HCT116 (cell line): ENCODE results near the gene NEMP1. TPM values are rescaled to one million over a fixed set of nuclear protein-coding genes. Genes with fewer than 3 reads are reported as not detected.

Experiments used
- ATAC-seq: fragments of 200-7000 bp; cut with Tn5 transposase; 2 replicates; pipeline ENCODE4 v1.9.1; 2020; ENCODE audit warnings: mild to moderate bottlenecking, moderate library complexity
- BruUV-seq: library from RNA; stranded (reverse); fragments of 400-500 nt; replicated peaks from 2 replicates; lab custom pipeline; 2021; lab: Mats Ljungman, UMichigan
- CTCF ChIA-PET: fragments of 300-600 bp; sonication (Branson Sonifier 250); formaldehyde crosslinking; loops from one replicate; lab custom pipeline; 2021; ENCODE audit warnings: antibody characterized with exemption; lab: Charles Lee
- POLR2A ChIA-PET: fragments of 300-600, 350-600 bp; sonication (Branson Sonifier 250); formaldehyde crosslinking; loops from one replicate; lab custom pipeline; 2021; ENCODE audit warnings: antibody characterized with exemption; lab: Charles Lee
- RAD21 ChIA-PET, 2 experiments: fragments of 300-600 bp; sonication (Branson Sonifier 250); formaldehyde crosslinking; loops; one replicate each; lab custom pipeline; 2023; ENCODE audit warnings: low total read pairs in 2 of 2; ENCODE audit not compliant: uncharacterized antibody in 2 of 2, unreplicated experiment in 2 of 2, low non-redundant PET in 1 of 2; lab: Charles Lee
- DNase-seq: peaks from one replicate; pipeline ENCODE4 v3.0.0-alpha.2; 2010; ENCODE audit warnings: low read depth, low spot score
- H2AFZ ChIP-seq: fragments of 200-600 bp; shearing (Covaris generic), sonication (generic); 2 replicates; pipeline ENCODE4 v1.6.1; 2017; ENCODE audit warnings: low read depth, mixed run types, mixed read lengths, antibody characterized with exemption, low read length; ENCODE audit not compliant: poor library complexity, severe bottlenecking
- H3K27ac ChIP-seq: 2 replicates; pipeline ENCODE4 v1.5.1; 2012; ENCODE audit warnings: low read depth, low read length
- H3K27me3 ChIP-seq: fragments of 200-600 bp; sonication (generic); 2 replicates; pipeline ENCODE4 v1.6.1; 2016; ENCODE audit warnings: mixed run types, low read length, mixed read lengths; ENCODE audit not compliant: insufficient read depth
- H3K36me3 ChIP-seq, 2 experiments: fragments of 200-500 bp in 1 of 2; fragments of 200-600 bp in 1 of 2; sonication (Bioruptor generic) in 1 of 2; sonication (generic) in 1 of 2; 2 replicates each; pipeline versions ENCODE4 v1.5.1 to v1.6.1; 2014 to 2016; ENCODE audit warnings: low read length in 2 of 2, inconsistent platforms in 1 of 2, mixed read lengths in 1 of 2, mixed run types in 1 of 2; ENCODE audit not compliant: insufficient read depth in 2 of 2, control insufficient read depth in 1 of 2
- H3K4me1 ChIP-seq, 2 experiments: fragments of 200-600 bp in 1 of 2; sonication (generic) in 1 of 2; 2 replicates each; pipeline versions ENCODE4 v1.5.1 to v1.6.1; 2012 to 2017; ENCODE audit warnings: low read length in 2 of 2, inconsistent platforms in 1 of 2, mild to moderate bottlenecking in 1 of 2, mixed read lengths in 1 of 2, mixed run types in 1 of 2, moderate library complexity in 1 of 2; ENCODE audit not compliant: insufficient read depth in 2 of 2, control insufficient read depth in 1 of 2
- H3K4me2 ChIP-seq: fragments of 200-600 bp; sonication (generic); 2 replicates; pipeline ENCODE4 v1.6.1; 2017; ENCODE audit warnings: mixed run types, low read length, mixed read lengths
- H3K4me3 ChIP-seq, 2 experiments: fragments of 200-600 bp in 1 of 2; sonication (generic) in 1 of 2; replicated peaks in 1 of 2; 2 replicates each; pipeline ENCODE4 v1.5.1; 2011 to 2016; ENCODE audit warnings: low read length in 2 of 2, control low read depth in 1 of 2, low read depth in 1 of 2, mild to moderate bottlenecking in 1 of 2, mixed read lengths in 1 of 2, mixed run types in 1 of 2
- H3K79me2 ChIP-seq: fragments of 200-600 bp; sonication (generic); 2 replicates; pipeline ENCODE4 v1.6.1; 2017; ENCODE audit warnings: mild to moderate bottlenecking, mixed run types, low read length, moderate library complexity, mixed read lengths; ENCODE audit not compliant: insufficient read depth
- H3K9ac ChIP-seq: fragments of 200-600 bp; sonication (generic); 2 replicates; pipeline ENCODE4 v1.6.1; 2016; ENCODE audit warnings: low read length, mixed read lengths
- H3K9me2 ChIP-seq: fragments of 200-600 bp; sonication (generic), shearing (Covaris generic); 2 replicates; pipeline ENCODE4 v1.6.1; 2017; ENCODE audit warnings: mixed run types, mild to moderate bottlenecking, moderate library complexity; ENCODE audit not compliant: insufficient read depth
- H3K9me3 ChIP-seq, 2 experiments: fragments of 200-500 bp in 1 of 2; fragments of 200-600 bp in 1 of 2; sonication (Bioruptor generic) in 1 of 2; sonication (generic) in 1 of 2; 2 replicates each; pipeline ENCODE4 v1.6.1; 2014 to 2017; ENCODE audit warnings: low read length in 2 of 2, mixed read lengths in 2 of 2, inconsistent platforms in 1 of 2, low read depth in 1 of 2, mild to moderate bottlenecking in 1 of 2, mixed run types in 1 of 2, moderate library complexity in 1 of 2; ENCODE audit not compliant: control insufficient read depth in 1 of 2, insufficient read depth in 1 of 2
- H4K20me1 ChIP-seq: fragments of 200-600 bp; sonication (generic), shearing (Covaris generic); 2 replicates; pipeline ENCODE4 v1.6.1; 2017; ENCODE audit warnings: mixed run types, mild to moderate bottlenecking, moderate library complexity; ENCODE audit not compliant: insufficient read depth
- CBX3 ChIP-seq: IDR thresholded peaks from 2 replicates; pipeline ENCODE4 v1.6.1; 2012; ENCODE audit warnings: low read depth
- EGR1 ChIP-seq: IDR thresholded peaks from 2 replicates; pipeline ENCODE4 v1.6.1; 2012; ENCODE audit warnings: low read depth
- JUND ChIP-seq: IDR thresholded peaks from 2 replicates; pipeline ENCODE4 v1.6.1; 2012
- POLR2A ChIP-seq: IDR thresholded peaks from 2 replicates; pipeline ENCODE4 v1.7.0; 2011; ENCODE audit warnings: borderline replicate concordance; ENCODE audit not compliant: insufficient read depth, insufficient read length; ENCODE audit errors: extremely low read depth
- POLR2AphosphoS5 ChIP-seq: IDR thresholded peaks from 2 replicates; pipeline ENCODE4 v1.6.1; 2011; ENCODE audit warnings: mild to moderate bottlenecking, low read depth, low read length, moderate library complexity
- SIN3A ChIP-seq: IDR thresholded peaks from 2 replicates; pipeline ENCODE4 v1.6.1; 2012; ENCODE audit warnings: low read depth
- ZBTB33 ChIP-seq: IDR thresholded peaks from 2 replicates; pipeline ENCODE4 v1.6.1; 2011; ENCODE audit warnings: mild to moderate bottlenecking, low read length, moderate library complexity; ENCODE audit not compliant: insufficient replicate concordance; ENCODE audit errors: extremely low read depth
- ZFX ChIP-seq: fragments of 450-650 bp; IDR thresholded peaks from 2 replicates; pipeline ENCODE4 v1.6.1; 2017
- ZNF274 ChIP-seq: fragments of 200-500 bp; sonication (Bioruptor generic); IDR thresholded peaks from 2 replicates; pipeline ENCODE4 v1.6.1; 2014; ENCODE audit warnings: mild to moderate bottlenecking, low read depth, low read length, inconsistent platforms
- intact Hi-C: fragments of 100-400 bp; cut with micrococcal nuclease; formaldehyde crosslinking; loops from 2 replicates; pipeline ENCODE4 v1.10.0; 2022
- total RNA-seq: library from RNA; stranded (reverse); gene quantifications from one replicate; pipeline ENCODE4 v1.2.1, GENCODE V29; 2021; ENCODE audit not compliant: unreplicated experiment

NEMP1 gene
- total RNA-seq, 1 experiment from 2014 or later: 35.2 TPM

- Histone ChIP-seq H3K9me3 (no peaks in the 10 kb centered on the region), H2AFZ (no peak overlapping the region), H3K79me2 (no peaks in the 10 kb centered on the region)
- DNase-seq: no peak
- BruUV-seq: no TSS peak
- TF ChIP-seq POLR2A (no peak), POLR2AphosphoS5 (no peak), EGR1 (no peak)
- TF ChIP-seq, all 23 proteins: peak for 0
- ChIA-PET POLR2A (interaction anchor here (1.5 kb wide), 1 partner anchor 41 kb away, joined by 3 read pairs; no protein-coding TSS in a partner anchor), RAD21 (no interaction called here), CTCF (no interaction called here)
- no peak overlapping the region for H3K9ac ChIP-seq
- no peak overlapping the region for H3K4me3 ChIP-seq
- intact Hi-C loops: no loop called here
- ATAC-seq: no peak
- no peak overlapping the region for H3K4me2 ChIP-seq
- H3K9me2 ChIP-seq: no peaks in the 10 kb centered on the region
- peaks cover 6% of the 10 kb centered on the region; the same call in 1 of the 2 replicates for H3K27me3 ChIP-seq
- H3K27ac ChIP-seq: no peak overlapping the region
- no peaks in the 10 kb centered on the region for H4K20me1 ChIP-seq
- H3K4me1 ChIP-seq: peaks cover 4 to 26% of the 10 kb centered on the region in 2 experiments
- no peaks in the 10 kb centered on the region for H3K36me3 ChIP-seq
Measured at GRCh38 chr12:57046947-57047890, 31.4 kb downstream of the NEMP1 start.

- Histone ChIP-seq H3K9ac (no peak overlapping the region), H3K4me1 (peaks cover 4 to 26% of the 10 kb centered on the region in 2 experiments), H3K79me2 (no peaks in the 10 kb centered on the region), H3K27me3 (peaks cover 13% of the 10 kb centered on the region; the same call in 1 of the 2 replicates), H3K9me2 (no peaks in the 10 kb centered on the region), H3K4me3 (no peak overlapping the region), H2AFZ (no peak overlapping the region), H4K20me1 (no peaks in the 10 kb centered on the region), H3K9me3 (no peaks in the 10 kb centered on the region), H3K4me2 (no peak overlapping the region), H3K36me3 (no peaks in the 10 kb centered on the region), H3K27ac (no peak overlapping the region)
- DNase-seq (no peak), ATAC-seq (no peak)
- TF ChIP-seq CBX3 (no peak), SIN3A (no peak), ZFX (no peak), ZBTB33 (no peak), ZNF274 (no peak), POLR2A (no peak), JUND (no peak)
- POLR2A ChIA-PET: no interaction called here
- CTCF ChIA-PET: no interaction called here
- no TSS peak for BruUV-seq
- intact Hi-C loops: no loop called here
- RAD21 ChIA-PET: no interaction called here
Measured at GRCh38 chr12:57046086-57046791, 32.4 kb downstream of the NEMP1 start.
